Colon (tissue), 2 donors: ENCODE results near the gene RAPGEF3.
A peak's percentile ranks its signal among the peaks of the same experiment; 100 is the strongest.

ENCODE experiments used
- FAIRE-seq: peaks from 2 replicates; lab custom pipeline; 2012; peaks lifted over from hg19 to GRCh38; lab: Jason Lieb, UNC
- donor health status: control.
- donor health status: control.

RAPGEF3 gene

DNA sequence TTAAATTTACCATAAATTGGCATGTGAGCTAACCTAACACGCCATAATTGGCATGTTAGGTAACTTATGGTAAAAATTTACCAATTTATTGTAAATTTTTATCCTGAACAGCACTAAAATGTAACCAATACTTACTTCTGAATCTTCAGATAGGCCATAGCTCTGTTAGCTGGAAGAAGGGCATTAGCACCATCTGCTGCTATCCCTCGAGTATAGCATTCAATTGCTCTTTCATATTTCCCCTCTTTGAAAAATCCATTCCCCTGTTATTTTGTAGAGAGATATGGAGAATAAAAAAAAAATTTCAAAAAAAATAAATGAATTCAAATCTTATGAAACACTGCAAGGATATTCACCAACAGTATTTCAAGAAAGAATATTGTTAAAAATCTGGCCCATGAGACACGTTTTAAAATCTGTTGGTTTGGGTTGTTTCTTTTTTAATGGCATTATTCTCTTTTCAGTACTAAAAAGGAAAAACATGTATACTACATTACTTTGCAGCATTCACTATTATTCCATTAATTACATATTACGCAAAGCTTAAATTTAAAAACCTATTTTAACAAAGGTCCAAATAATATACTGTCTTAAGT, 71.9 kb downstream of the RAPGEF3 start:
- peak; percentile 38 for FAIRE-seq
